ENCODE results near the gene ARHGEF7.

DNA sequence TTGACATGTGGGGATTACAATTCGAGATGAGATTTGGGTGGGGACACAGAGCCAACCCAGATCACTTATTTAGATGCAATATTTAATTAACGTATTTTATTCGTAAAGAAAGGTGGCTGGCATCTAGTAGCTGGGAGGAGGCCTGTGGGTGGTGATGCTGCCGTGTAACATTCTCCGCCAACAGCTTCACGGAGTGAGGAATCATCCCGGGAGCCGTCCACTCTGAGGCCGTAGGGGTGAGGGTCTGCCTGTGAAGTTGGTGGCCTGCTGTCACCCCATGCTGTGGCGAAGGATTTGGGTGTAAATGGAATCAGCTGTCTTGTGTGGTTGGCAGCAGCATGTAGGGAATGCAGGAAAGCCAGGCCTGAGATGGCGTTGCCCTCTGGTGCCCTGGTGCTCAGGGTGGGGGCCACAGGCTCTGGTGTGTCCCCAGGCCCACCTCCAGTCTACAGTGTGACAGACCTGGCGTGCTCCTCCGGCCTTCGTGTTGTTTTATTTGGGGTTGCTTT lies 202.0 kb downstream of the ARHGEF7 start:
- TF ChIP-seq, protein P1, sequence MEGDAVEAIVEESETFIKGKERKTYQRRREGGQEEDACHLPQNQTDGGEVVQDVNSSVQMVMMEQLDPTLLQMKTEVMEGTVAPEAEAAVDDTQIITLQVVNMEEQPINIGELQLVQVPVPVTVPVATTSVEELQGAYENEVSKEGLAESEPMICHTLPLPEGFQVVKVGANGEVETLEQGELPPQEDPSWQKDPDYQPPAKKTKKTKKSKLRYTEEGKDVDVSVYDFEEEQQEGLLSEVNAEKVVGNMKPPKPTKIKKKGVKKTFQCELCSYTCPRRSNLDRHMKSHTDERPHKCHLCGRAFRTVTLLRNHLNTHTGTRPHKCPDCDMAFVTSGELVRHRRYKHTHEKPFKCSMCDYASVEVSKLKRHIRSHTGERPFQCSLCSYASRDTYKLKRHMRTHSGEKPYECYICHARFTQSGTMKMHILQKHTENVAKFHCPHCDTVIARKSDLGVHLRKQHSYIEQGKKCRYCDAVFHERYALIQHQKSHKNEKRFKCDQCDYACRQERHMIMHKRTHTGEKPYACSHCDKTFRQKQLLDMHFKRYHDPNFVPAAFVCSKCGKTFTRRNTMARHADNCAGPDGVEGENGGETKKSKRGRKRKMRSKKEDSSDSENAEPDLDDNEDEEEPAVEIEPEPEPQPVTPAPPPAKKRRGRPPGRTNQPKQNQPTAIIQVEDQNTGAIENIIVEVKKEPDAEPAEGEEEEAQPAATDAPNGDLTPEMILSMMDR (IDR thresholded peaks at IDR 0.05): no peak
- TF ChIP-seq EZH2phosphoT487 (IDR thresholded peaks at IDR 0.05): no peak

Data from neural progenitor cell (in vitro differentiated cells).